HepG2 (cell line): ENCODE results near the gene CCDC181. TPM values are rescaled to one million over a fixed set of nuclear protein-coding genes. Genes with fewer than 3 reads are reported as not detected.
A peak's percentile ranks its signal among the peaks of the same experiment; 100 is the strongest.

Experiments used
- ATAC-seq: fragments of 200-7000 bp; cut with Tn5 transposase; 3 replicates; pipeline ENCODE4 v1.9.1; 2020; ENCODE audit warnings: mild to moderate bottlenecking, moderate library complexity
- BruUV-seq: library from RNA; stranded (reverse); fragments of 400-500 nt; replicated peaks from 2 replicates; lab custom pipeline; 2021; lab: Mats Ljungman, UMichigan
- CTCF ChIA-PET: fragments of 300-600 bp; formaldehyde crosslinking; extraction: SDS; loops from one replicate; lab custom pipeline; 2021; ENCODE audit warnings: low total read pairs, inconsistent platforms, low intra/inter-chr PET ratio; lab: Yijun Ruan, JAX
- POLR2A ChIA-PET: fragments of 350-600 bp; sonication (Branson Sonifier 250); formaldehyde crosslinking; loops from one replicate; lab custom pipeline; 2020; ENCODE audit warnings: antibody characterized with exemption, inconsistent platforms; lab: Yijun Ruan, JAX
- DNase-seq: peaks from one replicate; pipeline ENCODE4 v3.0.0-alpha.2; 2015; ENCODE audit warnings: low spot score
- FAIRE-seq: peaks from 3 replicates; lab custom pipeline; 2011; peaks lifted over from hg19 to GRCh38; lab: Jason Lieb, UNC
- H2AFZ ChIP-seq: one replicate; pipeline ENCODE4 v1.6.1; 2011; ENCODE audit warnings: low read length, inconsistent platforms
- H3K27ac ChIP-seq: fragments of 300-600 bp; 3 replicates; pipeline ENCODE4 v1.8.0; 2011; ENCODE audit warnings: mixed run types, mild to moderate bottlenecking, mixed read lengths, low read length, inconsistent platforms; ENCODE audit not compliant: insufficient read depth; ENCODE audit errors: extremely low read length
- H3K27me3 ChIP-seq, 2 experiments: fragments of 200-600 bp in 1 of 2; 2 replicates in 1 of 2; 3 replicates in 1 of 2; pipeline versions ENCODE4 v1.6.0 to v1.8.0; 2011; ENCODE audit warnings: low read length in 2 of 2, mild to moderate bottlenecking in 2 of 2, moderate library complexity in 2 of 2, inconsistent platforms in 1 of 2; ENCODE audit not compliant: insufficient read depth in 2 of 2, control insufficient read depth in 1 of 2
- H3K36me3 ChIP-seq, 2 experiments: fragments of 200-600 bp in 1 of 2; replicated peaks in 1 of 2; 2 replicates in 1 of 2; 3 replicates in 1 of 2; pipeline versions ENCODE4 v1.5.1 to v1.8.0; 2011; ENCODE audit warnings: low read length in 2 of 2, inconsistent platforms in 1 of 2; ENCODE audit not compliant: insufficient read depth in 2 of 2, control insufficient read depth in 1 of 2
- H3K4me1 ChIP-seq: 2 replicates; pipeline ENCODE4 v1.5.1; 2012; ENCODE audit warnings: low read length, inconsistent platforms; ENCODE audit not compliant: insufficient read depth
- H3K4me2 ChIP-seq: 2 replicates; pipeline ENCODE4 v1.6.0; 2011; ENCODE audit warnings: low read depth, low read length, inconsistent platforms
- H3K4me3 ChIP-seq, 3 experiments: fragments of 200-600 bp in 1 of 3; sonication (generic), shearing (Covaris generic) in 1 of 3; replicated peaks in 1 of 3; 2 replicates each; pipeline ENCODE4 v1.5.1; 2011 to 2016; ENCODE audit warnings: low read length in 3 of 3, inconsistent platforms in 2 of 3, low read depth in 2 of 3, mild to moderate bottlenecking in 2 of 3, control low read depth in 1 of 3, mixed read lengths in 1 of 3; ENCODE audit not compliant: insufficient read depth in 1 of 3
- H3K79me2 ChIP-seq: one replicate; pipeline ENCODE4 v1.6.1; 2011; ENCODE audit warnings: low read length, inconsistent platforms; ENCODE audit not compliant: insufficient read depth
- H3K9ac ChIP-seq: 2 replicates; pipeline ENCODE4 v1.6.0; 2011; ENCODE audit warnings: mild to moderate bottlenecking, low read depth, low read length, inconsistent platforms; ENCODE audit not compliant: insufficient read depth
- H3K9me3 ChIP-seq: 2 replicates; pipeline ENCODE4 v1.5.1; 2012; ENCODE audit warnings: mild to moderate bottlenecking, low read length
- H4K20me1 ChIP-seq: 2 replicates; pipeline ENCODE4 v1.6.0; 2011; ENCODE audit warnings: inconsistent platforms, mild to moderate bottlenecking, low read length, moderate library complexity; ENCODE audit not compliant: insufficient read depth
- BRD4 ChIP-seq: sonication (generic); formaldehyde crosslinking; IDR thresholded peaks from 2 replicates; pipeline ENCODE4 v1.4.0; 2020; ENCODE audit warnings: missing genetic modification reagents
- DR1 ChIP-seq: sonication (generic); formaldehyde crosslinking; IDR thresholded peaks from 2 replicates; pipeline ENCODE4 v1.8.0; 2021; ENCODE audit warnings: mild to moderate bottlenecking, missing genetic modification reagents, inconsistent platforms
- EED ChIP-seq: sonication (generic); formaldehyde crosslinking; IDR thresholded peaks from 2 replicates; pipeline ENCODE4 v1.5.0; 2020; ENCODE audit warnings: mild to moderate bottlenecking, missing genetic modification reagents
- ETV6 ChIP-seq: sonication (generic); formaldehyde crosslinking; conservative IDR thresholded peaks from 2 replicates; pipeline ENCODE4 v1.4.0; 2020; ENCODE audit warnings: missing genetic modification reagents
- FOXK1 ChIP-seq: sonication (generic); formaldehyde crosslinking; IDR thresholded peaks from 2 replicates; pipeline ENCODE4 v1.4.0; 2020; ENCODE audit warnings: low read depth, missing genetic modification reagents, borderline replicate concordance
- GFI1 ChIP-seq: sonication (generic); formaldehyde crosslinking; IDR thresholded peaks from 2 replicates; pipeline ENCODE4 v1.5.0; 2020; ENCODE audit warnings: missing genetic modification reagents, mild to moderate bottlenecking, borderline replicate concordance
- KLF15 ChIP-seq: sonication (generic); formaldehyde crosslinking; IDR thresholded peaks from 2 replicates; pipeline ENCODE4 v1.8.1; 2023; ENCODE audit warnings: borderline replicate concordance, mild to moderate bottlenecking, inconsistent platforms, missing genetic modification reagents, mixed read lengths
- NR2C2 ChIP-seq: sonication (generic); formaldehyde crosslinking; IDR thresholded peaks from 2 replicates; pipeline ENCODE4 v1.4.0; 2020; ENCODE audit warnings: missing genetic modification reagents, mild to moderate bottlenecking, moderate library complexity, borderline replicate concordance
- NR3C1 ChIP-seq: sonication (generic); formaldehyde crosslinking; IDR thresholded peaks from 2 replicates; pipeline ENCODE4 v1.4.0; 2020; ENCODE audit warnings: missing genetic modification reagents
- RBM39 ChIP-seq: fragments of 200-400 bp; formaldehyde crosslinking; IDR thresholded peaks from one replicate; pipeline ENCODE4 v1.6.1; 2018; ENCODE audit warnings: antibody characterized with exemption, mild to moderate bottlenecking, low read depth, low read length; ENCODE audit not compliant: poor library complexity, severe bottlenecking
- SALL2 ChIP-seq: sonication (generic); formaldehyde crosslinking; IDR thresholded peaks from 2 replicates; pipeline ENCODE4 v1.8.1; 2023; ENCODE audit warnings: mild to moderate bottlenecking, missing genetic modification reagents, inconsistent platforms
- SMYD3 ChIP-seq: sonication (generic); formaldehyde crosslinking; IDR thresholded peaks from 2 replicates; pipeline ENCODE4 v1.8.1; 2023; ENCODE audit warnings: mild to moderate bottlenecking, missing genetic modification reagents
- TCF7L2 ChIP-seq: IDR thresholded peaks from 2 replicates; pipeline ENCODE4 v1.6.1; 2011; ENCODE audit warnings: mild to moderate bottlenecking, low read depth, low read length, moderate library complexity
- YEATS4 ChIP-seq: sonication (generic); formaldehyde crosslinking; IDR thresholded peaks from 2 replicates; pipeline ENCODE4 v1.4.0; 2020; ENCODE audit warnings: missing genetic modification reagents, borderline replicate concordance
- ZKSCAN5 ChIP-seq: sonication (generic); formaldehyde crosslinking; IDR thresholded peaks from 2 replicates; pipeline ENCODE4 v1.5.1; 2020; ENCODE audit warnings: mild to moderate bottlenecking, missing genetic modification reagents
- ZNF263 ChIP-seq: sonication (generic); formaldehyde crosslinking; IDR thresholded peaks from 2 replicates; pipeline ENCODE4 v1.4.0; 2020; ENCODE audit warnings: missing genetic modification reagents
- ZNF674 ChIP-seq: sonication (generic); formaldehyde crosslinking; IDR thresholded peaks from 2 replicates; pipeline ENCODE4 v1.5.0; 2020; ENCODE audit warnings: low read depth, mild to moderate bottlenecking, missing genetic modification reagents
- ZNF782 ChIP-seq: sonication (generic); formaldehyde crosslinking; IDR thresholded peaks from 2 replicates; pipeline ENCODE4 v1.4.0; 2020; ENCODE audit warnings: missing genetic modification reagents, mild to moderate bottlenecking, borderline replicate concordance
- WGBS: methylation state at CpG from one replicate; pipeline ENCODE4 v1.1.6; 2017; ENCODE audit warnings: low lambda C conversion rate; 5-methylcytosine and 5-hydroxymethylcytosine counted together
- in situ Hi-C: cut with HindIII; loops from 2 replicates; pipeline ENCODE4 v1.10.0; 2017; ENCODE audit warnings: low pct_unique_long_range_greater_than_20kb; ENCODE audit not compliant: extremely low pct_ligation_motif_present
- intact Hi-C: fragments of 100-400 bp; cut with micrococcal nuclease; formaldehyde crosslinking; loops from one replicate; pipeline ENCODE4 v1.10.0; 2022; ENCODE audit not compliant: unreplicated experiment
- polyA plus RNA-seq, 8 experiments: library from polyadenylated mRNA; depleted of rRNA in 3 of 8; stranded (reverse) in 7 of 8; unstranded in 1 of 8; fragments of >200 nt; fragmentation: Illumina TruSeq in 4 of 8; extraction: Trizol in 4 of 8; gene quantifications; 2 replicates each; pipeline versions ENCODE4 v1.2.1 to v1.2.3, GENCODE V29; 2011 to 2016; ENCODE audit warnings: low read depth in 4 of 8, missing spikeins in 1 of 8, mixed read lengths in 1 of 8; ENCODE audit not compliant: insufficient read depth in 1 of 8
- total RNA-seq, 5 experiments: library from RNA; depleted of rRNA; stranded (reverse); fragments of >200 nt; fragmentation: Illumina TruSeq; extraction: Trizol; gene quantifications; 2 replicates each; pipeline ENCODE4 v1.2.3, GENCODE V29; 2016; ENCODE audit warnings: low read depth in 1 of 5
- TF ChIP-seq, protein P1 (sequence below): sonication (generic); formaldehyde crosslinking; IDR thresholded peaks from 2 replicates; pipeline ENCODE4 v1.8.0; 2022; ENCODE audit warnings: low read depth, missing genetic modification reagents
- TF ChIP-seq, protein P2 (sequence below): sonication (generic); formaldehyde crosslinking; IDR thresholded peaks from 2 replicates; pipeline ENCODE4 v1.8.0; 2022; ENCODE audit warnings: mild to moderate bottlenecking, missing genetic modification reagents
- TF ChIP-seq, protein P3 (sequence below): sonication (generic); formaldehyde crosslinking; IDR thresholded peaks from 2 replicates; pipeline ENCODE4 v1.4.0; 2020; ENCODE audit warnings: mild to moderate bottlenecking, low read depth, missing genetic modification reagents

The CCDC181 gene
- total and polyA plus RNA-seq, 2 of the 13 experiments (the other 11 are each of a cell fraction or from before 2014, with no cell fraction given): 0.07 TPM; not detected in 1

DNA sequence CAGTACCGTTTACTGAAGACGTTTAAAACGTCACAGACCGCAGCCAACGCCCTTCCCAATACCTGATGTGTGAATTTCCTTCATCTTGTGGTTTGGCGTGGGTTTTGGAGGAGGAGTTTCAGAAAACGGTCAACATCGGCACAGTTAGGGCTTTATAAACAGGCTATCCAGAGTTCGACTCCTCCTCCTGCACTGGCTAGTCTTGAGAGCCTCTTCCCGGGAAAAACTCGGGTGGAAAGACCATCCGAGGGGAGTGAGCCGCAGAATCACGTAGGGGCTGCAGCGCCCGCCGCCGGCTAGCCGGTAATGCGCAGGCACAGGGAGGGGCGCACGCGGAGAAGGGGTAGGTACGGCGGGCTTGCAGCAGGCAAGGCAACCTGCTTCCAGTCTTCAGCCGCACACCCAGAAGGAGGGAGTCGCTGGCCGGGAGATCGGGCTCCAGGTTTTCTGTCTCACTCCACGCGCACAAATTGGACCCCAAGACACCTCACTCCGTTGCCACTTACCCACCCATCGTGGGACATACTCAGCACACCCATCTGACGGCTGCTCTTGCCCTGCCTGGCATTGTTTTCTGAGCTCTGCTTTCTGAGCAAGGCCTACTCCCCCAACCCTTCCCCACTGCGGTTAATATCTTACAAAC is 33.0 kb upstream of the CCDC181 start:
- H3K4me2 ChIP-seq: peak overlapping the region; percentile 98
- H3K9ac ChIP-seq: peak overlapping the region; percentile 48
- H2AFZ ChIP-seq: peak overlapping the region; percentile 79
- no TSS peak for BruUV-seq
- DNase-seq: no peak
- H4K20me1 ChIP-seq: no peaks in the 10 kb centered on the region
- no peaks in the 10 kb centered on the region; a peak in 1 of 5 replicates for H3K27me3 ChIP-seq
- FAIRE-seq: no peak
- in situ Hi-C loops (no loop called here), intact Hi-C loops (no loop called here)
- no peak overlapping the region for H3K27ac ChIP-seq
- H3K4me3 ChIP-seq: peak overlapping the region; percentile 54 to 68 (median 54)
- CTCF ChIA-PET: no interaction called here
- peak; percentile 91 for ATAC-seq
- peaks cover 0 to 2% of the 10 kb centered on the region in 2 experiments; a peak in 2 of 5 replicates for H3K36me3 ChIP-seq
- peaks cover 8% of the 10 kb centered on the region; the same call in 1 of the 2 replicates for H3K4me1 ChIP-seq
- peaks cover 12% of the 10 kb centered on the region for H3K9me3 ChIP-seq
- POLR2A ChIA-PET: no interaction called here
- no peaks in the 10 kb centered on the region for H3K79me2 ChIP-seq
- 4% methylated on average over 15 of the region's 35 CpGs for WGBS
- TF ChIP-seq FOXK1: no peak
- TF ChIP-seq, protein P1, sequence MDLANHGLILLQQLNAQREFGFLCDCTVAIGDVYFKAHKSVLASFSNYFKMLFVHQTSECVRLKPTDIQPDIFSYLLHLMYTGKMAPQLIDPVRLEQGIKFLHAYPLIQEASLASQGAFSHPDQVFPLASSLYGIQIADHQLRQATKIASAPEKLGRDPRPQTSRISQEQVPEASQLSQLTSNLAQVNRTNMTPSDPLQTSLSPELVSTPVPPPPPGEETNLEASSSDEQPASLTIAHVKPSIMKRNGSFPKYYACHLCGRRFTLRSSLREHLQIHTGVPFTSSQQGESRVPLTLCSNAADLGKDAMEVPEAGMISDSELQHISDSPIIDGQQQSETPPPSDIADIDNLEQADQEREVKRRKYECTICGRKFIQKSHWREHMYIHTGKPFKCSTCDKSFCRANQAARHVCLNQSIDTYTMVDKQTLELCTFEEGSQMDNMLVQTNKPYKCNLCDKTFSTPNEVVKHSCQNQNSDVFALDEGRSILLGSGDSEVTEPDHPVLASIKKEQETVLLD: no peak
- TF ChIP-seq, protein P2, sequence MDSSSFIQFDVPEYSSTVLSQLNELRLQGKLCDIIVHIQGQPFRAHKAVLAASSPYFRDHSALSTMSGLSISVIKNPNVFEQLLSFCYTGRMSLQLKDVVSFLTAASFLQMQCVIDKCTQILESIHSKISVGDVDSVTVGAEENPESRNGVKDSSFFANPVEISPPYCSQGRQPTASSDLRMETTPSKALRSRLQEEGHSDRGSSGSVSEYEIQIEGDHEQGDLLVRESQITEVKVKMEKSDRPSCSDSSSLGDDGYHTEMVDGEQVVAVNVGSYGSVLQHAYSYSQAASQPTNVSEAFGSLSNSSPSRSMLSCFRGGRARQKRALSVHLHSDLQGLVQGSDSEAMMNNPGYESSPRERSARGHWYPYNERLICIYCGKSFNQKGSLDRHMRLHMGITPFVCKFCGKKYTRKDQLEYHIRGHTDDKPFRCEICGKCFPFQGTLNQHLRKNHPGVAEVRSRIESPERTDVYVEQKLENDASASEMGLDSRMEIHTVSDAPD (CRISPR knock-in tag): no peak
- TF ChIP-seq ZNF782 (CRISPR knock-in tag): no peak
- TF ChIP-seq BRD4 (CRISPR knock-in tag): peak; percentile 38; the same call in 1 of the 2 replicates
- peak; percentile 27; the same call in 1 of the 2 replicates for TF ChIP-seq DR1 (CRISPR knock-in tag)
- no peak for TF ChIP-seq KLF15
- peak; percentile 50; the same call in 1 of the 2 replicates for TF ChIP-seq SALL2
- no peak for TF ChIP-seq NR3C1
- TF ChIP-seq EED (CRISPR knock-in tag): no peak
- no peak for TF ChIP-seq ZKSCAN5 (CRISPR knock-in tag)
- TF ChIP-seq, protein P3, sequence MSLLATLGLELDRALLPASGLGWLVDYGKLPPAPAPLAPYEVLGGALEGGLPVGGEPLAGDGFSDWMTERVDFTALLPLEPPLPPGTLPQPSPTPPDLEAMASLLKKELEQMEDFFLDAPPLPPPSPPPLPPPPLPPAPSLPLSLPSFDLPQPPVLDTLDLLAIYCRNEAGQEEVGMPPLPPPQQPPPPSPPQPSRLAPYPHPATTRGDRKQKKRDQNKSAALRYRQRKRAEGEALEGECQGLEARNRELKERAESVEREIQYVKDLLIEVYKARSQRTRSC (CRISPR knock-in tag): no peak
- no peak for TF ChIP-seq GFI1
- TF ChIP-seq SMYD3 (CRISPR knock-in tag): no peak
- no peak for TF ChIP-seq ZNF674 (CRISPR knock-in tag)
- TF ChIP-seq YEATS4 (CRISPR knock-in tag): 0 out of 2 replicates have a peak, but pooled peaks have one; percentile 38
- TF ChIP-seq RBM39: no peak
- no peak for TF ChIP-seq TCF7L2
- no peak for TF ChIP-seq ETV6 (CRISPR knock-in tag)
- TF ChIP-seq NR2C2 (CRISPR knock-in tag): no peak
- TF ChIP-seq ZNF263 (CRISPR knock-in tag): peak; percentile 44; the same call in 1 of the 2 replicates
